ENCODE measurements around the gene DHX9.

The DHX9 gene

GRCh38 chr1:182857212-182857611 is 18.1 kb downstream of the DHX9 start:
- no peak overlapping the region for H3K27ac ChIP-seq
- H3K4me3 ChIP-seq (ENCODE audit: low read depth, low read length) = no peak overlapping the region
- no peaks in the 10 kb centered on the region for H3K27me3 ChIP-seq (ENCODE audit: control insufficient read depth, insufficient read depth, low read length)
- no peak for TF ChIP-seq CTCF (IDR thresholded peaks at IDR 0.05)
- H3K4me1 ChIP-seq = no peaks in the 10 kb centered on the region
- no peaks in the 10 kb centered on the region for H3K36me3 ChIP-seq (ENCODE audit: control insufficient read depth, insufficient read depth, low read length)
- H3K9me3 ChIP-seq (ENCODE audit: control insufficient read depth, low read length) = no peaks in the 10 kb centered on the region
- no peak overlapping the region for H3K9ac ChIP-seq
- no peak overlapping the region for H3K4me2 ChIP-seq (ENCODE audit: low read length)
- peaks cover 4% of the 10 kb centered on the region for H3K79me2 ChIP-seq
- H2AFZ ChIP-seq = no peak overlapping the region

GRCh38 chr1:182860658-182861057 is 21.5 kb downstream of the DHX9 start:
- no peak for TF ChIP-seq CTCF (IDR thresholded peaks at IDR 0.05)
- Histone ChIP-seq H3K9me3 (ENCODE audit: control insufficient read depth, low read length) (no peaks in the 10 kb centered on the region), H3K27me3 (ENCODE audit: control insufficient read depth, insufficient read depth, low read length) (no peaks in the 10 kb centered on the region), H3K4me2 (ENCODE audit: low read length) (no peak overlapping the region), H3K36me3 (ENCODE audit: control insufficient read depth, insufficient read depth, low read length) (no peaks in the 10 kb centered on the region), H3K9ac (no peak overlapping the region), H3K4me1 (no peaks in the 10 kb centered on the region), H3K79me2 (peaks cover 2% of the 10 kb centered on the region), H3K4me3 (ENCODE audit: low read depth, low read length) (no peak overlapping the region), H3K27ac (no peak overlapping the region), H2AFZ (no peak overlapping the region)

GRCh38 chr1:182861994-182862393 is 22.8 kb downstream of the DHX9 start:
- H3K4me3 ChIP-seq (ENCODE audit: low read depth, low read length) = no peak overlapping the region
- no peaks in the 10 kb centered on the region for H3K36me3 ChIP-seq (ENCODE audit: control insufficient read depth, insufficient read depth, low read length)
- no peaks in the 10 kb centered on the region for H3K4me1 ChIP-seq
- H3K9ac ChIP-seq = no peak overlapping the region
- H2AFZ ChIP-seq = no peak overlapping the region
- no peaks in the 10 kb centered on the region for H3K27me3 ChIP-seq (ENCODE audit: control insufficient read depth, insufficient read depth, low read length)
- no peaks in the 10 kb centered on the region for H3K9me3 ChIP-seq (ENCODE audit: control insufficient read depth, low read length)
- TF ChIP-seq CTCF (IDR thresholded peaks at IDR 0.05) = no peak
- H3K79me2 ChIP-seq = peaks cover 2% of the 10 kb centered on the region
- no peak overlapping the region for H3K27ac ChIP-seq
- H3K4me2 ChIP-seq (ENCODE audit: low read length) = no peak overlapping the region

GRCh38 chr1:182862827-182863226 is 23.7 kb downstream of the DHX9 start:
- Histone ChIP-seq H3K27me3 (ENCODE audit: control insufficient read depth, insufficient read depth, low read length) (no peaks in the 10 kb centered on the region), H2AFZ (no peak overlapping the region), H3K4me3 (ENCODE audit: low read depth, low read length) (no peak overlapping the region), H3K79me2 (peaks cover 2% of the 10 kb centered on the region), H3K27ac (no peak overlapping the region), H3K36me3 (ENCODE audit: control insufficient read depth, insufficient read depth, low read length) (no peaks in the 10 kb centered on the region), H3K9me3 (ENCODE audit: control insufficient read depth, low read length) (no peaks in the 10 kb centered on the region), H3K4me2 (ENCODE audit: low read length) (no peak overlapping the region), H3K9ac (no peak overlapping the region), H3K4me1 (no peaks in the 10 kb centered on the region)
- no peak for TF ChIP-seq CTCF (IDR thresholded peaks at IDR 0.05)

GRCh38 chr1:182863940-182864339 is 24.8 kb downstream of the DHX9 start:
- Histone ChIP-seq H3K4me3 (ENCODE audit: low read depth, low read length) (no peak overlapping the region), H3K27ac (no peak overlapping the region), H3K4me1 (no peaks in the 10 kb centered on the region), H3K79me2 (peaks cover under 1% of the 10 kb centered on the region), H3K36me3 (ENCODE audit: control insufficient read depth, insufficient read depth, low read length) (no peaks in the 10 kb centered on the region), H3K27me3 (ENCODE audit: control insufficient read depth, insufficient read depth, low read length) (no peaks in the 10 kb centered on the region), H3K9ac (no peak overlapping the region), H3K4me2 (ENCODE audit: low read length) (no peak overlapping the region), H2AFZ (no peak overlapping the region), H3K9me3 (ENCODE audit: control insufficient read depth, low read length) (no peaks in the 10 kb centered on the region)
- TF ChIP-seq CTCF (IDR thresholded peaks at IDR 0.05) = no peak
